Mesothelial cell of epicardium (in vitro differentiated cells): ENCODE data around the gene PLEKHS1. TPM values are rescaled to one million over a fixed set of nuclear protein-coding genes. Genes with fewer than 3 reads are reported as not detected.

Experiments used
- DNase-seq, 2 experiments: peaks; one replicate each; pipeline ENCODE4 v3.0.0; 2021; ENCODE audit warnings: low spot score in 2 of 2; ENCODE audit not compliant: unreplicated experiment in 2 of 2
- H3K27ac Mint-ChIP-seq: 2 replicates; pipeline ENCODE4 v1.8.0; 2021; ENCODE audit warnings: mixed read lengths
- H3K27me3 Mint-ChIP-seq: 2 replicates; pipeline ENCODE4 v1.8.0; 2021; ENCODE audit warnings: low read depth, mixed read lengths
- H3K36me3 Mint-ChIP-seq: 2 replicates; pipeline ENCODE4 v1.8.0; 2021; ENCODE audit warnings: mixed read lengths
- H3K4me1 Mint-ChIP-seq: 2 replicates; pipeline ENCODE4 v1.8.0; 2021; ENCODE audit warnings: mixed read lengths
- H3K4me3 Mint-ChIP-seq: 2 replicates; pipeline ENCODE4 v1.8.0; 2021; ENCODE audit warnings: mild to moderate bottlenecking, moderate library complexity, mixed read lengths
- H3K9me3 Mint-ChIP-seq: 2 replicates; pipeline ENCODE4 v1.8.0; 2021; ENCODE audit warnings: mixed read lengths
- total RNA-seq: library from RNA; stranded (reverse); gene quantifications from 3 replicates; pipeline ENCODE4 v1.2.1, GENCODE V29; 2021
- TF ChIP-seq, protein P1 (sequence below): fragments of 200-600 bp; sonication (generic); IDR thresholded peaks from one replicate; pipeline ENCODE4 v1.5.0; 2021; ENCODE audit warnings: antibody characterized with exemption; ENCODE audit not compliant: unreplicated experiment

The PLEKHS1 gene
- total RNA-seq, 1 donor from 2014 or later = not detected

- Mint-ChIP-seq H3K4me3 (no peak overlapping the region), H3K27ac (no peak overlapping the region), H3K4me1 (no peaks in the 10 kb centered on the region), H3K36me3 (no peaks in the 10 kb centered on the region), H3K27me3 (peaks cover 32% of the 10 kb centered on the region), H3K9me3 (no peaks in the 10 kb centered on the region)
- DNase-seq = no peak
- TF ChIP-seq, protein P1, sequence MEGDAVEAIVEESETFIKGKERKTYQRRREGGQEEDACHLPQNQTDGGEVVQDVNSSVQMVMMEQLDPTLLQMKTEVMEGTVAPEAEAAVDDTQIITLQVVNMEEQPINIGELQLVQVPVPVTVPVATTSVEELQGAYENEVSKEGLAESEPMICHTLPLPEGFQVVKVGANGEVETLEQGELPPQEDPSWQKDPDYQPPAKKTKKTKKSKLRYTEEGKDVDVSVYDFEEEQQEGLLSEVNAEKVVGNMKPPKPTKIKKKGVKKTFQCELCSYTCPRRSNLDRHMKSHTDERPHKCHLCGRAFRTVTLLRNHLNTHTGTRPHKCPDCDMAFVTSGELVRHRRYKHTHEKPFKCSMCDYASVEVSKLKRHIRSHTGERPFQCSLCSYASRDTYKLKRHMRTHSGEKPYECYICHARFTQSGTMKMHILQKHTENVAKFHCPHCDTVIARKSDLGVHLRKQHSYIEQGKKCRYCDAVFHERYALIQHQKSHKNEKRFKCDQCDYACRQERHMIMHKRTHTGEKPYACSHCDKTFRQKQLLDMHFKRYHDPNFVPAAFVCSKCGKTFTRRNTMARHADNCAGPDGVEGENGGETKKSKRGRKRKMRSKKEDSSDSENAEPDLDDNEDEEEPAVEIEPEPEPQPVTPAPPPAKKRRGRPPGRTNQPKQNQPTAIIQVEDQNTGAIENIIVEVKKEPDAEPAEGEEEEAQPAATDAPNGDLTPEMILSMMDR = no peak
Observed at GRCh38 chr10:113776553-113776952, 25.1 kb downstream of the PLEKHS1 start.

- Mint-ChIP-seq H3K4me1 (no peaks in the 10 kb centered on the region), H3K36me3 (no peaks in the 10 kb centered on the region), H3K9me3 (no peaks in the 10 kb centered on the region), H3K4me3 (no peak overlapping the region), H3K27ac (no peak overlapping the region), H3K27me3 (peaks cover 36% of the 10 kb centered on the region)
- TF ChIP-seq, protein P1 = no peak
- DNase-seq = no peak
Observed at GRCh38 chr10:113780681-113781250, 29.3 kb downstream of the PLEKHS1 start.

DNA sequence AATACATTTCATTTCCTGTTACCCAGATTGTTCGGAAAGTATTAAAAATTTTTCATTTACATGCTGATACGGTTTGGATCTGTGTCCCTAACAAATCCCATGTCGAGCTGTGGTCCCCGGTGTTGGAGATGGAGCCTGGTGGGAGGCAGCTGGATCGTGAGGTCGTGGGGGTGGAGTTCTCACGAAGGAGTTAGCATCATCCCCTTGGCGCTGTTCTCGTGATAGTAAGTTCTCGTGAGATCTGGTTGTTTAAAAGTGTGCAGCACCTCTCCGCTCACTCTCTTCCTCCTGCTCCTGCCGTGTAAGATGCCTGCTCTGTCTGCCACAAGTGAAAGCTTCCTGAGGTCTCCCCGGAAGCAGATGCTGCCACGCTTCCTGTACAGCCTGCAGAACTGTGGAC lies 30.9 kb downstream of the PLEKHS1 start:
- Mint-ChIP-seq H3K27ac (no peak overlapping the region), H3K9me3 (no peaks in the 10 kb centered on the region), H3K4me3 (no peak overlapping the region), H3K4me1 (no peaks in the 10 kb centered on the region), H3K36me3 (no peaks in the 10 kb centered on the region), H3K27me3 (peaks cover 36% of the 10 kb centered on the region)
- TF ChIP-seq, protein P1 = no peak
- DNase-seq = no peak

- Mint-ChIP-seq H3K4me1 (no peaks in the 10 kb centered on the region), H3K9me3 (no peaks in the 10 kb centered on the region), H3K36me3 (no peaks in the 10 kb centered on the region), H3K27ac (no peak overlapping the region), H3K4me3 (no peak overlapping the region), H3K27me3 (peaks cover 34% of the 10 kb centered on the region)
- DNase-seq = no peak
- TF ChIP-seq, protein P1 = no peak
Observed at GRCh38 chr10:113782986-113783704, 31.7 kb downstream of the PLEKHS1 start.

- Mint-ChIP-seq H3K4me1 (no peaks in the 10 kb centered on the region), H3K27me3 (peaks cover 5% of the 10 kb centered on the region), H3K4me3 (no peak overlapping the region), H3K9me3 (no peaks in the 10 kb centered on the region), H3K36me3 (no peaks in the 10 kb centered on the region), H3K27ac (no peak overlapping the region)
- TF ChIP-seq, protein P1 = no peak
- no peak for DNase-seq
Observed at GRCh38 chr10:113788604-113789083, 37.2 kb downstream of the PLEKHS1 start.
